HG03439 (cell line): ENCODE data around the gene CADM1.

ENCODE experiments used
- ATAC-seq: cut with Tn5 transposase; IDR thresholded peaks from one replicate; pipeline ENCODE4 v1.9.1; 2021; ENCODE audit warnings: mild to moderate bottlenecking, moderate library complexity; ENCODE audit not compliant: unreplicated experiment

Gene CADM1

GRCh38 chr11:115504276-115505158 is at the start of gene CADM1:
Gene CADM1 (minus strand): TSS chr11:115504415.
- ATAC-seq: peak; percentile 83

GRCh38 chr11:115552773-115553438 is 48.7 kb upstream of the CADM1 start:
- ATAC-seq: no peak

GRCh38 chr11:115552151-115552772 is 48.0 kb upstream of the CADM1 start:
- ATAC-seq: no peak

DNA sequence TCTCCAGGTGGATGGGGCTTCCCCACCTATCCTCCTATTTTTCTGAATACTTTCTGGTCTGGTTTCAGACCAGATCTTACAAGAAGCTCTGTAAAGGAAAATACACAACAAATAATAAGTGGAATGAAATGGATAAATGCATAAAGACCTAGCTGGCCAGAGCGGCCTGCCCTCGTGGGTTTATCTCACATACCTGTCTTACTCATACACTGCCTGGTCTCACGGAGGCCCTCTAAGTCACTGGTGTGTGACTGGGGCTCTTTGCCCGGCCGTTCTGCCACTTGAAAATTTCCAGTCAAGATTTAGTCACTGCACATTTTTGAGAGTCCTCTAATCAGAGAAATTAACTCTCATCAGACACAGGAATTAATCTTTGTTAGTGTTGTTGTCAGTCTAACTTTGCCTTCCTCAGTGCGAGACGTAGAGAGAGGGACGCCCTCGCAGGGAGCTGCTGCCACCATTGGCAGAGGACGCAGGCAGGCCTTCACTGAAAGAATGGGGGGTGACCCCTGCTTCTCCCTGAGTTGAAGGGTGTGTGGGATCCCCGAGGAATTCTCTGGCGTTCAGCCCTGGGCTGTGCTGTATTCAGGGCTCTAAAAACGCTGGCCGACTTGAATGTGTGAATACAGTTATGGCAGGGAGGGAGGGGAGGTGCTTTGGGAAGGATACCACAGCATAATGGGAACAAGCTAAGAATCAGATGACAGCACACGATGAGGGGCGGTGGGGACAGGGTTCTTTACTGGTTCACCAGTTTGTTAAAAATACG is 46.3 kb upstream of the CADM1 start:
- ATAC-seq: no peak

- ATAC-seq: no peak
Observed at GRCh38 chr11:115548878-115549528, 44.8 kb upstream of the CADM1 start.

DNA sequence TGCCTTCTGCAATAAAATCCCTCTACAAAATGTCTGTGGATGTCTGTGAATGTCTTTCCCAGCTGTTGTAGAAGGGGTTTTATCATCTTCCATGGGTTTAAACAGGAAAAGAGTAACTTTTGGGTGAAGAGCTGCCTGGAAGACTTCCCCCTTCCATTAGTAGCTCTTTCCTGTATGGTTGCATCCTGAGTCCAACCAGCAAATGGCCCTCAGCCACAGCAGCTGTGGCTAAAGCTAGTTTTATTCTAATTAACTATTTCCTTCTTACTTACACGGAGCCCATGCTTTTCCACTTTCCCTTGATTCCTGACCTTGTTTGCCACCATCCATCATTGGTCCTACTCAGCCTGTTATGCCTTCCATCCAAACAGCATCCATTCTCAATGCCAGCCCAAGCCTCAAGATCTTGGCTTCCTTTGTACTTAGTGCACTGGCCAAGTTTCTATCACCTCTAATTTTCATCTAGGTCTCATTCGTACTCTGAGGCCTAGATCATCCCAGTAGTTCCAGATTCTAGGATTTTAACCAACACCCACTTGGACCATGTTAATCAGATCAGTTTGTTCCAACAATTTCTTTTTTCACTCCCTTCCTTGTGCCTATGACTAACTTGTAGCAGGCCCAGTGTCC is 41.5 kb upstream of the CADM1 start:
- no peak for ATAC-seq

DNA sequence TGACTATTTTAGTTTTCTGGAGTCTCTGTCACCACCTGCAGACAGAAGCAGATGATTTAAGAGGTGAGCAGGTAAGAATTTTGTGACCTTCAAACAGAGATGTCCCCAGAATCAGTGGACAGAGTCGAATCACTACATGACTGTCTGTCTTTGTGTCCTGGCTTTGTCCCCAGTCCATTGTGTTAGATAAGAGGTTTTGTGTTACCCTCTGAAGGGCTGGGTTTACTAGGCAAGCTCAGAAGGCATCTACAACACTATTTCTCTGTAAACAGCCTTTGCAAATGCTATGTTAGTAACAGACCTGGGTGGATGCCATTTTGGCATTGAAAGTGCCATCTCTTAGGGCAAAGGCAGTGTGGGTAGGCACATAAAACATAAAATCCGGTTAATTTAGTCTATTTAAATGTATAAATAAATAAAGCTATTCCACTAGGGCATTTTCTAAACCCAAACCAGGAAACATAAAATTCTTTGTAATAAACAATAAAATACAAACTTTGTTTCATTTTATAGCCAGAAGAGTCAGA is 40.3 kb upstream of the CADM1 start:
- no peak for ATAC-seq

DNA sequence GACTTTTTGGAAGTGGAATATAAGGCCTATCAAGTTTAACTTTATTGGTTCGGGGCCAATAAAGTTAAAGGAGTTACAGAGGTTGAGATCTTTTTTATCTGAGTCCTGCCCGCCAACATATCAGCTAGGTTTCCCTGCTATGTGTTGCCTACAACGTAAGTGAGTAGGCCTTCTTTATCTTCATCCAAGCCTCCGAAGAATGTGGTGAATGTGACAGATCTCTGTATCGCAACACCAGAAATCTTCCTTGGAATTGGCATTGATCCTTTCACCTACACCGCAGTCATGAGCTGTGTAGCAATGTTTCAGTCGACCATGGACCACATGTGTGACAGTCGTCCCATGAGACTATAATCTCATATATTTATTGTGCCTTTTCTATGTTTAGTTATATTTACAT is 37.3 kb upstream of the CADM1 start:
- ATAC-seq: no peak

DNA sequence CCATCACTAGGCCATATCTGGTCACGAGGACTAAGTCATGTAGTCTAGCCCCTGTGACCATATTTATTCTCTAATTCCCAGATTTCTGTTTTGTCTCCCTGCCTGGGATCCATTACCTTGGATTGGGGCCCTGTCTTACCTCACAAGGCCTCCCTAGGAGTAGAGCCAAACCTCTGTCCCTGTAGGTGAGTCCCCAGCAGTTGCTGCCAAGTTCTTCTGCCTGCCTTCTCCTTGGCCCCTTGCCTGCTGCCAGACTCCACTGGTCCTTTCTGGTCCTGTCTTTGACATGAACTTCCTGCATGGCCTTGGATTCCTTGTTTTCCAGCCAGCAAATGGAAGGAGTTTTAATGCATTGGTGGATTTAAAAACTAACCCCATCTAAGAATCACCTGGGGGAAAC is 35.6 kb upstream of the CADM1 start:
- ATAC-seq: no peak

GRCh38 chr11:115535781-115536180 is 31.6 kb upstream of the CADM1 start:
- ATAC-seq: no peak

- ATAC-seq: no peak
Observed at GRCh38 chr11:115530752-115531151, 26.5 kb upstream of the CADM1 start.

- no peak for ATAC-seq
Observed at GRCh38 chr11:115528225-115528624, 24.0 kb upstream of the CADM1 start.

GRCh38 chr11:115527534-115528125 is 23.4 kb upstream of the CADM1 start:
- no peak for ATAC-seq

DNA sequence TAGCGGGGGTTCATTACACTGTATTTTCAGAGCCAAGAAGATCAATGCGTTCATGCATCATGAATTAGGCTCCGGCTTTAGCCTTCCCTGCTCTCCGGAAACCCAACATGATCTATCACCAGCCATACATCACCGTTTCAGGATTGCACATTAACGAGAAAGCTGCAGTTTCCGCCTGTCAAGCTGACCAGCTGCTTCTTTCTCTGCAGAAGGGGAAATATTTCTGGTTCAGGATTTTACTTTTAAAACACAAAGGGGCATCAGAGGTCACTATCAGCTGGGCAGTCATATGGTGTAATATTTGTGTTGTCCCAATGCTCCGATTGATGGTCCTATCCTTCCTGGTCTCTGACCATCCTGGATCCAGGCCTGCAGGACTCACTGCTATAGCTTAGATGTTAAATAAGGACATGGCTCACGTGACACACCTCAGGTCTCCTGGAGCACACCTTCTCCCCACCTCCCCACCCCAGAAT is 21.4 kb upstream of the CADM1 start:
- no peak for ATAC-seq

GRCh38 chr11:115524572-115524971 is 20.4 kb upstream of the CADM1 start:
- ATAC-seq: no peak

DNA sequence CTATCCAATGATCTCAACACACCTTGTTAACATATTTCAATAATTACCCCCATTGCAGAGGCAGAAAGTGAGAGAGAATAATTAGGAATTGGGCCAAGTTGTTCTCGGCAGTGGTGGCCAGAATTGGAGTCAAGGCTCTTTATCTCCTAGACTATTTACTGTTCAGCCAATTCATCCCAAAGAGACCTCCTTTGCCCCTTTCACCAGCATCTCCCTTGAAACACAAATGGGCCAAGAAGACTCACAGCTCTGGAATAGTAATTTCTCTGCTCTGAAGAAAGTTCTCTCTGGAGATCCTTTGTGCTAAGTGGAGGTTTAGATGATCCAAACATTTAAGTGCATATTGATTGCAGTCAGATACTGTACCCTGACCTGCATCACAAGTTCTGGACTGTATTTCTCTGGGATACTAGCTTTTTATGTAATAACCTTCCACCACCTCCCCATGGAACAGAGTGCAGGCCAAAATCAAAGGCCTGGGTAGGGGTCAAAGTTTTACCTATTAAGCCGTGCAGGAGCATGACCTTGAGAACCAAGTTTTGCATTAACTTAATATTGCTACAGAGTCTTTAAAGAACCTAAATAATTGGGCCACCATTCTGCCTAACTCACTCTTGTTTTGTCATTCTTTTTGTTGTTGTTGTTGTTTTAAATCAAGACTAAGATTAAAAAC is 19.6 kb upstream of the CADM1 start:
- ATAC-seq: no peak

DNA sequence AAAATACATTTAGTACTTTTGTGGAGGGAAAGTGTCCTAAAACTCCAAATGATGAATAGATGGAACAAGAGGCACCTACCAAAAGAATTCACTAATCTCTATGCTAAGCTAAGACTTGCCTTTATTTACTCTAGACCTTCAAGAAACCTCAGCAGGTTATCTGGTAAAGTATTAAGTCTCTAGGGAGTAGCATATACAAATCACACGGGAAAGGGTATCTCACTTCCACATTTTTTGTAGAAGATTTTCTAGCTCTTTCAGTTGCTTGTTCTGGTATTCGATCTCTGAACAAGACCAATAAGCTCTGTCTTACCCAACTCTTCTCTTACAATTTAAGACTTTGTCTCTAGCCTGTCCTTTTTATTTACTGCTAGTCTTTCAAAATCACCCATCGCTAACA is 18.1 kb upstream of the CADM1 start:
- ATAC-seq: no peak

DNA sequence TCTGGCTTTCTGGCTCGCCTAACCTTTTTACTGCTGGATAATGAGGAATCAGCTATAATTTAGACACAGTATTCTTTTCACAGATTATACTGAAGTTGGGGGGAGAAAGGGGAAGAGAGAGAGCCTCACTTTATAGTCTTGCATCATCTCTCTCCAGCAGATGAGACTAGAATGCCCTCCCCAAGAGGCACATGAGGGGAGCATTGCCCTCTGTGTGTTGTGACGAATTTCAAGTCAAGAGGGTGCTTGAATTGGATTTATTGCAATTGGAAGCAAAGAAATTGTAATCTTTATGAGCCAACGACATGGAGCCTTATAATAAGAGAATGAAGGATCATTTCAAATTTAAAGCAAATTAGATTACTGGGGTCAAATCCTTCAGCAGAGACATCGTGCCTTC is 17.6 kb upstream of the CADM1 start:
- ATAC-seq: no peak
